Right renal cortex interstitium (tissue), 3 donors: Measurements from ENCODE around the gene INPP5A. TPM values are rescaled to one million over a fixed set of nuclear protein-coding genes. Genes with fewer than 3 reads are reported as not detected.
"Not testable (repeated sequence)": the region's sequence is repeated elsewhere in the genome, so short reads cannot be mapped to it uniquely, and the experiment has no call there.

Source experiments
- DNase-seq, 3 donors: peaks; one replicate each; pipeline ENCODE4 v3.0.0-alpha.2; 2013; ENCODE audit warnings: low read depth in 3 of 3, low spot score in 2 of 3
- polyA plus RNA-seq, 3 donors: library from polyadenylated mRNA; unstranded; fragments of 120-200 nt; gene quantifications; one replicate each; pipeline ENCODE4 v1.2.1, GENCODE V29; 2013; ENCODE audit not compliant: insufficient read length in 3 of 3

The INPP5A gene
- polyA plus RNA-seq, 3 donors: 35.1 to 36.4 (median 35.4) TPM

- no peak for DNase-seq
These were observed 9.2 kb downstream of the INPP5A start for GRCh38 chr10:132546567-132547420.

- no peak for DNase-seq
These were observed 9.9 kb downstream of the INPP5A start for GRCh38 chr10:132547421-132547861.

GRCh38 chr10:132548106-132548823 lies 10.7 kb downstream of the INPP5A start:
- no peak for DNase-seq

- DNase-seq: no peak
These were observed 11.3 kb downstream of the INPP5A start for GRCh38 chr10:132548869-132549268.

- DNase-seq: no peak
These were observed 11.8 kb downstream of the INPP5A start for GRCh38 chr10:132549371-132549770.

GRCh38 chr10:132550366-132551092 lies 12.9 kb downstream of the INPP5A start:
- no peak for DNase-seq

GRCh38 chr10:132551093-132551807 lies 13.7 kb downstream of the INPP5A start:
- DNase-seq: no peak

- no peak for DNase-seq
These were observed 14.2 kb downstream of the INPP5A start for GRCh38 chr10:132551808-132552130.

- DNase-seq: not testable (repeated sequence)
These were observed 15.0 kb downstream of the INPP5A start for GRCh38 chr10:132552635-132553034.

GRCh38 chr10:132553568-132553967 lies 16.0 kb downstream of the INPP5A start:
- DNase-seq: not testable (repeated sequence)

GRCh38 chr10:132554053-132554990 lies 16.7 kb downstream of the INPP5A start:
- no peak for DNase-seq

GRCh38 chr10:132554991-132555647 lies 17.5 kb downstream of the INPP5A start:
- no peak for DNase-seq

GRCh38 chr10:132555648-132556575 lies 18.3 kb downstream of the INPP5A start:
- no peak for DNase-seq

GRCh38 chr10:132556994-132557441 lies 19.4 kb downstream of the INPP5A start:
- DNase-seq: no peak

- DNase-seq: no peak
These were observed 20.3 kb downstream of the INPP5A start for GRCh38 chr10:132557696-132558515.

- no peak for DNase-seq
These were observed 21.2 kb downstream of the INPP5A start for GRCh38 chr10:132558516-132559413.
